CD4-positive, alpha-beta memory T cell (primary cell): ENCODE data around the gene RBM19. TPM values are rescaled to one million over a fixed set of nuclear protein-coding genes. Genes with fewer than 3 reads are reported as not detected.

Experiments
- CTCF ChIA-PET: fragments of 350-600 bp; sonication (Branson Sonifier 250); formaldehyde crosslinking; loops from one replicate; lab custom pipeline; 2021; ENCODE audit warnings: inconsistent platforms; ENCODE audit not compliant: partially characterized antibody; lab: Charles Lee
- POLR2A ChIA-PET: fragments of 350-600 bp; sonication (Branson Sonifier 250); formaldehyde crosslinking; loops from one replicate; lab custom pipeline; 2021; ENCODE audit not compliant: partially characterized antibody; lab: Charles Lee
- DNase-seq, 5 donors: peaks; one replicate each; pipeline versions ENCODE4 v3.0.0 to v3.0.0-alpha.2; 2020 to 2022; ENCODE audit warnings: mixed read lengths in 1 of 5
- H3K27ac ChIP-seq: one replicate; pipeline ENCODE4 v1.7.0; 2013; ENCODE audit warnings: low read depth, low read length
- H3K27me3 ChIP-seq: 2 replicates; pipeline ENCODE4 v1.7.0; 2013; ENCODE audit warnings: mild to moderate bottlenecking, low read length, moderate library complexity; ENCODE audit not compliant: insufficient read depth
- H3K36me3 ChIP-seq: 2 replicates; pipeline ENCODE4 v1.7.0; 2013; ENCODE audit warnings: mild to moderate bottlenecking, low read length, moderate library complexity; ENCODE audit not compliant: insufficient read depth
- H3K4me1 ChIP-seq: 2 replicates; pipeline ENCODE4 v1.7.0; 2013; ENCODE audit warnings: mild to moderate bottlenecking, low read length, moderate library complexity; ENCODE audit not compliant: insufficient read depth
- H3K4me3 ChIP-seq, 2 donors: one replicate each; pipeline ENCODE4 v1.7.0; 2013; ENCODE audit warnings: low read length in 2 of 2, mild to moderate bottlenecking in 1 of 2
- H3K9me3 ChIP-seq, 2 donors: one replicate each; pipeline ENCODE4 v1.7.0; 2013; ENCODE audit warnings: low read length in 2 of 2, control low read depth in 1 of 2; ENCODE audit not compliant: control insufficient read depth in 1 of 2
- H3K27ac Mint-ChIP-seq, 7 donors: one replicate each; pipeline ENCODE4 v1.8.0; 2020 to 2021; ENCODE audit warnings: mixed read lengths in 7 of 7, mild to moderate bottlenecking in 6 of 7, inconsistent platforms in 3 of 7, moderate library complexity in 3 of 7
- H3K27me3 Mint-ChIP-seq, 2 donors: one replicate each; pipeline ENCODE4 v1.8.0; 2020 to 2021; ENCODE audit warnings: mixed read lengths in 2 of 2
- H3K36me3 Mint-ChIP-seq, 2 donors: one replicate each; pipeline ENCODE4 v1.8.0; 2020 to 2021; ENCODE audit warnings: mixed read lengths in 2 of 2, inconsistent platforms in 1 of 2, mild to moderate bottlenecking in 1 of 2
- H3K4me1 Mint-ChIP-seq, 4 donors: one replicate each; pipeline ENCODE4 v1.8.0; 2020 to 2021; ENCODE audit warnings: mixed read lengths in 4 of 4, mild to moderate bottlenecking in 1 of 4
- H3K4me3 Mint-ChIP-seq, 8 donors: one replicate each; pipeline ENCODE4 v1.8.0; 2020 to 2021; ENCODE audit warnings: mixed read lengths in 8 of 8, mild to moderate bottlenecking in 7 of 8, moderate library complexity in 6 of 8, inconsistent platforms in 3 of 8
- H3K9me3 Mint-ChIP-seq, 8 donors: one replicate each; pipeline ENCODE4 v1.8.0; 2020 to 2021; ENCODE audit warnings: mixed read lengths in 8 of 8, mild to moderate bottlenecking in 5 of 8, inconsistent platforms in 3 of 8, moderate library complexity in 1 of 8
- intact Hi-C: fragments of 100-400 bp; cut with micrococcal nuclease; formaldehyde crosslinking; loops from one replicate; pipeline ENCODE4 v1.15.1; 2023
- polyA plus RNA-seq, 2 donors: library from polyadenylated mRNA; unstranded; fragments of 300-500 nt; fragmentation: Illumina TruSeq; gene quantifications; one replicate each; pipeline ENCODE4 v1.2.3, GENCODE V29; 2021
- total RNA-seq, 2 experiments: library from RNA; stranded (reverse); gene quantifications; one replicate each; pipeline ENCODE4 v1.2.3, GENCODE V29; 2021

Gene RBM19
- total and polyA plus RNA-seq, 4 experiments from 2014 or later = 2.9 to 78.4 (median 42.4) TPM

GRCh38 chr12:113772505-113773030, 193.6 kb downstream of the RBM19 start:
- no peaks in the 10 kb centered on the region for H3K36me3 Mint-ChIP-seq
- H3K27ac ChIP-seq = no peak overlapping the region
- H3K4me3 Mint-ChIP-seq = no peak overlapping the region
- no peak overlapping the region for H3K27ac Mint-ChIP-seq
- no peaks in the 10 kb centered on the region for H3K4me1 ChIP-seq
- ChIA-PET CTCF (no interaction called here), POLR2A (no interaction called here)
- DNase-seq = no peak
- H3K4me3 ChIP-seq = no peak overlapping the region
- H3K27me3 Mint-ChIP-seq = peaks cover 5% of the 10 kb centered on the region in 2 donors
- no peaks in the 10 kb centered on the region for H3K36me3 ChIP-seq
- intact Hi-C loops = no loop called here
- no peaks in the 10 kb centered on the region for H3K4me1 Mint-ChIP-seq
- H3K9me3 Mint-ChIP-seq = peaks cover 0 to 11% (median 2%) of the 10 kb centered on the region in 8 donors
- H3K27me3 ChIP-seq = no peaks in the 10 kb centered on the region
- no peaks in the 10 kb centered on the region for H3K9me3 ChIP-seq

- Histone ChIP-seq H3K9me3 (no peaks in the 10 kb centered on the region), H3K27ac (no peak overlapping the region), H3K27me3 (no peaks in the 10 kb centered on the region), H3K36me3 (no peaks in the 10 kb centered on the region), H3K4me3 (no peak overlapping the region), H3K4me1 (no peaks in the 10 kb centered on the region)
- DNase-seq = no peak
- no peak overlapping the region for H3K27ac Mint-ChIP-seq
- no peaks in the 10 kb centered on the region for H3K36me3 Mint-ChIP-seq
- H3K4me3 Mint-ChIP-seq = no peak overlapping the region
- no peaks in the 10 kb centered on the region for H3K4me1 Mint-ChIP-seq
- ChIA-PET CTCF (no interaction called here), POLR2A (no interaction called here)
- H3K9me3 Mint-ChIP-seq = peaks cover 0 to 11% (median 3%) of the 10 kb centered on the region in 8 donors
- H3K27me3 Mint-ChIP-seq = peaks cover 4 to 9% of the 10 kb centered on the region in 2 donors
- intact Hi-C loops = no loop called here
Measured at GRCh38 chr12:113770389-113770865, 195.7 kb downstream of the RBM19 start.

GRCh38 chr12:113769305-113769704, 196.8 kb downstream of the RBM19 start:
- H3K27ac ChIP-seq = no peak overlapping the region
- no peak overlapping the region for H3K4me3 Mint-ChIP-seq
- intact Hi-C loops = no loop called here
- H3K27ac Mint-ChIP-seq = no peak overlapping the region
- peaks cover 0 to 5% (median 3%) of the 10 kb centered on the region in 8 donors for H3K9me3 Mint-ChIP-seq
- no peaks in the 10 kb centered on the region for H3K27me3 ChIP-seq
- no peaks in the 10 kb centered on the region for H3K9me3 ChIP-seq
- peaks cover 3 to 6% of the 10 kb centered on the region in 2 donors for H3K27me3 Mint-ChIP-seq
- DNase-seq = no peak
- POLR2A ChIA-PET = no interaction called here
- CTCF ChIA-PET = no interaction called here
- no peaks in the 10 kb centered on the region for H3K4me1 Mint-ChIP-seq
- no peak overlapping the region for H3K4me3 ChIP-seq
- no peaks in the 10 kb centered on the region for H3K36me3 ChIP-seq
- H3K4me1 ChIP-seq = no peaks in the 10 kb centered on the region
- no peaks in the 10 kb centered on the region for H3K36me3 Mint-ChIP-seq

- Mint-ChIP-seq H3K4me3 (no peak overlapping the region), H3K9me3 (peaks cover 0 to 5% (median 3%) of the 10 kb centered on the region in 8 donors), H3K27me3 (peaks cover 3 to 6% of the 10 kb centered on the region in 2 donors), H3K36me3 (no peaks in the 10 kb centered on the region), H3K4me1 (no peaks in the 10 kb centered on the region), H3K27ac (no peak overlapping the region)
- no peaks in the 10 kb centered on the region for H3K4me1 ChIP-seq
- H3K27me3 ChIP-seq = no peaks in the 10 kb centered on the region
- no peak for DNase-seq
- no peak overlapping the region for H3K27ac ChIP-seq
- no peaks in the 10 kb centered on the region for H3K9me3 ChIP-seq
- ChIA-PET POLR2A (no interaction called here), CTCF (no interaction called here)
- H3K4me3 ChIP-seq = no peak overlapping the region
- H3K36me3 ChIP-seq = no peaks in the 10 kb centered on the region
- intact Hi-C loops = no loop called here
Measured at GRCh38 chr12:113768850-113769249, 197.3 kb downstream of the RBM19 start.

GRCh38 chr12:113766879-113767878, 198.9 kb downstream of the RBM19 start:
- H3K4me1 Mint-ChIP-seq = peaks cover 0 to 1% (median 0%) of the 10 kb centered on the region in 4 donors
- peaks cover 11 to 12% of the 10 kb centered on the region in 2 donors for H3K27me3 Mint-ChIP-seq
- no peaks in the 10 kb centered on the region for H3K36me3 Mint-ChIP-seq
- H3K4me3 Mint-ChIP-seq = no peak overlapping the region
- peaks cover 0 to 2% (median 0%) of the 10 kb centered on the region in 8 donors for H3K9me3 Mint-ChIP-seq
- intact Hi-C loops = no loop called here
- Histone ChIP-seq H3K4me1 (no peaks in the 10 kb centered on the region), H3K9me3 (no peaks in the 10 kb centered on the region), H3K4me3 (no peak overlapping the region), H3K27ac (no peak overlapping the region), H3K27me3 (no peaks in the 10 kb centered on the region), H3K36me3 (no peaks in the 10 kb centered on the region)
- ChIA-PET CTCF (no interaction called here), POLR2A (no interaction called here)
- DNase-seq = no peak
- no peak overlapping the region for H3K27ac Mint-ChIP-seq
